Upper lobe of right lung (tissue), 1 donor: ENCODE results near the gene ASPDH. TPM values are rescaled to one million over a fixed set of nuclear protein-coding genes. Genes with fewer than 3 reads are reported as not detected.

Experiments
- ATAC-seq: fragments of 200-7000 bp; cut with Tn5 transposase; one replicate; pipeline ENCODE4 v1.9.1; 2020; ENCODE audit warnings: mild to moderate bottlenecking, moderate library complexity
- DNase-seq: peaks from one replicate; pipeline ENCODE4 v3.0.0-alpha.2; 2020
- H3K27ac ChIP-seq: fragments of 200-600 bp; one replicate; pipeline ENCODE4 v1.8.0; 2022
- H3K27me3 ChIP-seq: fragments of 200-600 bp; one replicate; pipeline ENCODE4 v1.8.0; 2022; ENCODE audit warnings: mild to moderate bottlenecking
- H3K36me3 ChIP-seq: fragments of 200-600 bp; one replicate; pipeline ENCODE4 v1.8.0; 2022
- H3K4me1 ChIP-seq: fragments of 200-600 bp; one replicate; pipeline ENCODE4 v1.8.0; 2022
- H3K4me3 ChIP-seq: fragments of 200-600 bp; one replicate; pipeline ENCODE4 v1.8.0; 2022; ENCODE audit warnings: mild to moderate bottlenecking
- H3K9me3 ChIP-seq: fragments of 200-600 bp; one replicate; pipeline ENCODE4 v1.8.0; 2022
- intact Hi-C: fragments of 100-400 bp; cut with DNase I; formaldehyde crosslinking; loops from one replicate; pipeline ENCODE4 v1.11.0; 2022
- total RNA-seq: library from RNA; stranded (reverse); fragmentation: NEBNext Ultra II Directional; extraction: Animal tissue kit (Norgen Biotek cat#: 25700); gene quantifications from one replicate; pipeline ENCODE4 v1.2.1, GENCODE V29; 2021
- TF ChIP-seq, protein P1 (sequence below): fragments of 200-600 bp; IDR thresholded peaks from one replicate; pipeline ENCODE4 v1.8.0; 2022; ENCODE audit warnings: antibody characterized with exemption
- donor health status: DM: no; HTN: yes; CAD: no; lungs with severe emphysema.

The ASPDH gene
- total RNA-seq, 1 donor from 2014 or later, result not detected

DNA sequence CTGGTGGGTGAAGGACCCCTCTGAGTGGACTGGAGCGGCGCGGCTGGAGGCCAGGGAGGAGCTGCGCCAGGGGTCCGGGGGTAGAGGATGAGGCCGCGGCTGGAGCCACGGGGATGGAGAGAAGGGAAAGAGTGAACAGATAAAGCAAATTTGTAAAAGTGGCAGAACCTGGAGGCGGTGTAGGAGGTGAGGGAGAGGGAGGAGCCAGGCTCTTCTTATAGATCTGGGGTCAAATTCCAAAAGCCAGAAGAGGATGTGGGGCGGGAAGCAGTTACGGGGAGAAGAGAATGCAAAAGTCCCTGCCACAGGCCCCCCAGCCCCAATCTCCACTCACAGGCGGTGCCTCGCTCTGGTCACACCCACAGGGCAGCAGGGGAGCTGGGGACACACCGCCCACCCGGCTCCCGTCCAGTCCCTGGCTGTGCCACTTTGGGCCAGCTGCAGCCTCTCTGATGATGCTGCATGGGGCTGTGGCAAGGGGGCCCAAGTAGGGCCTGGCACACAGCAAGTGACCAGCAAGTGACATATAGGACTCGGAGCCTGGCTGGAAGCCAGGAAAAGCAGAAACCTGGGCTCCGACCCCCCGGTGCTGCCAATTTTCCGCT, 43.4 kb upstream of the ASPDH start:
- H3K9me3 ChIP-seq, result no peaks in the 10 kb centered on the region
- TF ChIP-seq, protein P1, sequence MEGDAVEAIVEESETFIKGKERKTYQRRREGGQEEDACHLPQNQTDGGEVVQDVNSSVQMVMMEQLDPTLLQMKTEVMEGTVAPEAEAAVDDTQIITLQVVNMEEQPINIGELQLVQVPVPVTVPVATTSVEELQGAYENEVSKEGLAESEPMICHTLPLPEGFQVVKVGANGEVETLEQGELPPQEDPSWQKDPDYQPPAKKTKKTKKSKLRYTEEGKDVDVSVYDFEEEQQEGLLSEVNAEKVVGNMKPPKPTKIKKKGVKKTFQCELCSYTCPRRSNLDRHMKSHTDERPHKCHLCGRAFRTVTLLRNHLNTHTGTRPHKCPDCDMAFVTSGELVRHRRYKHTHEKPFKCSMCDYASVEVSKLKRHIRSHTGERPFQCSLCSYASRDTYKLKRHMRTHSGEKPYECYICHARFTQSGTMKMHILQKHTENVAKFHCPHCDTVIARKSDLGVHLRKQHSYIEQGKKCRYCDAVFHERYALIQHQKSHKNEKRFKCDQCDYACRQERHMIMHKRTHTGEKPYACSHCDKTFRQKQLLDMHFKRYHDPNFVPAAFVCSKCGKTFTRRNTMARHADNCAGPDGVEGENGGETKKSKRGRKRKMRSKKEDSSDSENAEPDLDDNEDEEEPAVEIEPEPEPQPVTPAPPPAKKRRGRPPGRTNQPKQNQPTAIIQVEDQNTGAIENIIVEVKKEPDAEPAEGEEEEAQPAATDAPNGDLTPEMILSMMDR, result no peak
- H3K4me3 ChIP-seq, result no peak overlapping the region
- H3K27ac ChIP-seq, result no peak overlapping the region
- peaks cover 38% of the 10 kb centered on the region for H3K27me3 ChIP-seq
- intact Hi-C loops, result no loop called here
- no peak for ATAC-seq
- DNase-seq, result no peak
- H3K36me3 ChIP-seq, result no peaks in the 10 kb centered on the region
- peaks cover 6% of the 10 kb centered on the region for H3K4me1 ChIP-seq

DNA sequence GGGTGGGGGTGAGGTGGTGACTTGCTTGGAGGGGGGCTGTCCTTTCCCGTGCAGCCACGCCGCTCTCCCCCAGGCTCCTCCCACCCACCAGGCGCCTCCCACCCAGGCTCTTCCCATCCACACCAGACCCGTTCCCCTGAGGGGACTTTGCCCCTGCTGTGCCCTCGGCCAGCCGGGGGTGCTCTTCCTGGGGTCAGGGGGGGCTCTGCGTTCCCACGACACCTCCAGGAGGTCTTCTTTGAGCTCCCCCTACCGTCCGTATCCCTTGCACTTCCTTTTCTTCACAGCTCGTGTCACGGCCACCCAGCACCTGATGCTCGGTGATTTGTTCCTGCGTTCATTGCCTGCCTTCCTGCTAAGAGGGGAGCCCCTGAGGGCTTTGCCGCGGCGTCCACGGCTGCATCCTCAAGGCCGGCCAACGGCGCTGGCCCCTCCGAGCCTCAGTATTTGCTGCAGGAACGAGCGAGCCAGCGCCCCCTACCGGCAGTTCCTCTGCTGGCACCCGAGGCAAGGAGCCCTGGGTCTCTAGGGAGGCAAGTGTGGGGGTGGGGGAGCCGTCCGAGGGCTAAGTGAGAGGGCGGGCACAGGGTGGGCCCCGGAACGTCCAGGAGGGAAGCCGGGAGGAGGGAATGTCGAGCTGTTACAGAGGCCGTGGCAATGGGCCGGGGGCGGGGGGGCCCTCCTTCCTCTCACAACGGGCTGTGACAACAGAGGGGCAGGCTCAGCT, 42.7 kb upstream of the ASPDH start:
- ATAC-seq (peak; percentile 76), DNase-seq (peak; percentile 87)
- Histone ChIP-seq H3K9me3 (no peaks in the 10 kb centered on the region), H3K36me3 (no peaks in the 10 kb centered on the region), H3K27me3 (peaks cover 38% of the 10 kb centered on the region), H3K4me3 (peak overlapping the region; percentile 39), H3K27ac (no peak overlapping the region), H3K4me1 (peaks cover 6% of the 10 kb centered on the region)
- TF ChIP-seq, protein P1, result peak; percentile 69
- intact Hi-C loops, result no loop called here

DNA sequence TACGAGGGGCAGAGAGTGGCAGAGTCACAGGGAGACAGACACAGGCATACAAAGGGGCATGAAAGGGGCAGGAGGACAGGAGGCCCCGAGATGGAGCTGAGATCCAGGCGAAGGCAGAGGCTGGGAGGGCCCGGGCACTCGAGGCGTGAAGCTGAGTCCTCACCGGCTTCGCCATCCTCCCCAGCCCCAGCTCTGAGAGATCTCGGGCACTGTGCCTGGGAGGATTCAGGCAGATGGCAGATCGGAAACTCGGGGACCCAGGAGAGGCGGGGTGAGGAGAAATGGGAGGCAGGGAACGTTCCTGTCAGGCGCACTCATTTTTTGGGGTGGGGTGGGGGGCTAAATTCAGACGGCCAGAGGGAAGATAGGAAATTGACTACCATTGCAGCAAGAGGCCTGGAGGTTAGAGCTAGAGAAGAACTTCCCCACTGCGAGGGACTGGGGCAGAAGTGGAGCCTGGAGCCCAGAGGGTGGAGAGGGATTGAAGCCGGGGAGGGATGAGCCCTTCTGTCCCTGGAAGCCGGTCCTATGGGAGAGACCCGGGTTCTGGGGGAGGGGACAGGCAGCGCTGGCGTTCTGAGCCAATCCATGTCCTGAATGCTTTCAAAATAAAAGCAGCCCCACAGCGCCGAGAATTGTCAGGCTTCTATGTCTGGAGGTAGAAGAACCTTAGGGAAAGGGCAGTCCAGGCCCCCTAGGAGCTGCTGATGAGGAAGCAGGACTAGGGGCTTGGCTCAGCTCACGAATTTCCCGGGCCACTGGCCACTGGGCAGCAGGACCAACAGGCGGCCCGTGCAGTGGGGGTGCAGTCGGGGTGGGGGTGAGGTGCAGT, 42.0 kb upstream of the ASPDH start:
- ATAC-seq (no peak), DNase-seq (no peak)
- H3K36me3 ChIP-seq, result no peaks in the 10 kb centered on the region
- no peaks in the 10 kb centered on the region for H3K9me3 ChIP-seq
- H3K4me1 ChIP-seq, result peaks cover 6% of the 10 kb centered on the region
- intact Hi-C loops, result no loop called here
- no peak overlapping the region for H3K27ac ChIP-seq
- H3K4me3 ChIP-seq, result peak overlapping the region; percentile 39
- TF ChIP-seq, protein P1, result no peak
- H3K27me3 ChIP-seq, result peaks cover 38% of the 10 kb centered on the region

DNA sequence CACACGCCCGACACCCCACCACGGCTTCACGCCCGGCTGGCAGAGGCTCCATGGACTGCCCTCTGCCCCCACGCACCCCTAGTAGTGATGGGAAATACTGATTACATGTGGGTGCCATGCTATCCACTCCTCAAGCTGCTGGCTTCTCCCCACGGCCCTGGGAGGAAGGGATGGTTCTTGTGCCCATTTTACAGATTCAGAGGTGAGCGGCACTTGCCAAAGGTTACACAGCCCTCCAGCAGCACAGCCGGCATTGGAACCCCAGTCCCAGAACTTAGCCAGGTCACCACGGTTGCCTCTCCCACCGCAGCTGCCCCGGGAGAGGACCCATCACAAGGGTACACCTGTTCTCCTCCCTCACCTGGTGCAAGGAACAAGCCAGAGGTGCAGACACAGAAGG, 41.3 kb upstream of the ASPDH start:
- TF ChIP-seq, protein P1, result no peak
- peaks cover 6% of the 10 kb centered on the region for H3K4me1 ChIP-seq
- H3K27ac ChIP-seq, result no peak overlapping the region
- no peaks in the 10 kb centered on the region for H3K36me3 ChIP-seq
- H3K9me3 ChIP-seq, result no peaks in the 10 kb centered on the region
- intact Hi-C loops, result no loop called here
- DNase-seq (no peak), ATAC-seq (no peak)
- no peak overlapping the region for H3K4me3 ChIP-seq
- H3K27me3 ChIP-seq, result peaks cover 38% of the 10 kb centered on the region

DNA sequence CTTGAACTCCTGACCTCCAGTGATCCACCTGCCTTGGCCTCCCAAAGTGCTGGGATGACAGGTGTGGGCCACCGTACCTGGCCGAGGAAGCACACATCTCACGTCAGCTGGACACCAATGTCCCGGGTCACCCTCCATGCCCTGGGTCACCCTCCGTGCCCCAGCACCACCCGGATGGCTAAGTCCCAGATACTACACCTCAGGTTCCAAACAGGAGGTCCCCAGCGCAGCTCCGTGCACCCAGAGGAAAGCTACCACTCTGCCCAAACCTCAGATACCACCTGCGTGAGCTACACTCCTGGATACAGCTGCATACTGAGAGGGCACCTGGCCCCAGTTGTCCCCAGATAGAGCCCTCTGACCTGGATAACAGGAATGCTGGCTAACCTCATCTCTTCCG, 40.5 kb upstream of the ASPDH start:
- no peak for ATAC-seq
- Histone ChIP-seq H3K36me3 (no peaks in the 10 kb centered on the region), H3K9me3 (no peaks in the 10 kb centered on the region), H3K4me3 (no peak overlapping the region), H3K27me3 (peaks cover 38% of the 10 kb centered on the region), H3K27ac (no peak overlapping the region), H3K4me1 (peaks cover 6% of the 10 kb centered on the region)
- TF ChIP-seq, protein P1, result no peak
- intact Hi-C loops, result no loop called here
- no peak for DNase-seq
